H1 (cell line): ENCODE results near the gene INPP5A. TPM values are rescaled to one million over a fixed set of nuclear protein-coding genes. Genes with fewer than 3 reads are reported as not detected.

Experiments
- CTCF ChIA-PET: fragments of 300-600 bp; sonication (Branson Sonifier 250); formaldehyde crosslinking; loops from one replicate; lab custom pipeline; 2021; ENCODE audit not compliant: partially characterized antibody; lab: Charles Lee
- POLR2A ChIA-PET: fragments of 300-600 bp; sonication (Branson Sonifier 250); formaldehyde crosslinking; loops from one replicate; lab custom pipeline; 2021; ENCODE audit warnings: inconsistent platforms; ENCODE audit not compliant: partially characterized antibody; lab: Charles Lee
- DNase-seq, 2 experiments: peaks; one replicate each; pipeline versions ENCODE4 v3.0.0 to v3.0.0-alpha.2; 2010 to 2022; ENCODE audit warnings: low spot score in 2 of 2, low read depth in 1 of 2, mixed read lengths in 1 of 2
- FAIRE-seq: peaks from 2 replicates; lab custom pipeline; 2011; peaks lifted over from hg19 to GRCh38; lab: Jason Lieb, UNC
- H2AFZ ChIP-seq: 2 replicates; pipeline ENCODE4 v1.8.1; 2012; ENCODE audit warnings: low read length, inconsistent platforms
- H2AK5ac ChIP-seq: 2 replicates; pipeline ENCODE4 v1.6.1; 2013; ENCODE audit warnings: low read depth, low read length
- H2BK120ac ChIP-seq: replicated peaks from 2 replicates; pipeline ENCODE3; 2013; ENCODE audit warnings: low read depth, low read length, inconsistent platforms
- H2BK12ac ChIP-seq: 2 replicates; pipeline ENCODE4 v1.6.1; 2013; ENCODE audit warnings: low read depth, low read length
- H2BK15ac ChIP-seq: 2 replicates; pipeline ENCODE4 v1.6.1; 2013; ENCODE audit warnings: low read length
- H2BK20ac ChIP-seq: 2 replicates; pipeline ENCODE4 v1.6.1; 2013; ENCODE audit warnings: low read length
- H2BK5ac ChIP-seq: 2 replicates; pipeline ENCODE4 v1.6.1; 2013; ENCODE audit warnings: low read depth, low read length
- H3K14ac ChIP-seq: 2 replicates; pipeline ENCODE4 v1.6.1; 2013; ENCODE audit warnings: inconsistent platforms; ENCODE audit not compliant: insufficient read length
- H3K18ac ChIP-seq: 2 replicates; pipeline ENCODE4 v1.6.1; 2013; ENCODE audit warnings: low read length; ENCODE audit errors: extremely low read depth
- H3K23ac ChIP-seq: 2 replicates; pipeline ENCODE4 v1.6.1; 2013; ENCODE audit warnings: inconsistent platforms; ENCODE audit not compliant: insufficient read length
- H3K23me2 ChIP-seq: 2 replicates; pipeline ENCODE4 v1.6.1; 2013; ENCODE audit warnings: low read depth, low read length
- H3K27ac ChIP-seq: 2 replicates; pipeline ENCODE4 v1.6.1; 2011; ENCODE audit warnings: low read depth, low read length, inconsistent platforms
- H3K27me3 ChIP-seq, 4 experiments: replicated peaks in 1 of 4; 1 replicate in 1 of 4; 2 replicates in 3 of 4; pipeline versions ENCODE4 v1.6.1 to v1.8.1; 2011 to 2013; ENCODE audit warnings: low read length in 3 of 4, mild to moderate bottlenecking in 3 of 4, inconsistent platforms in 2 of 4, mixed read lengths in 2 of 4, moderate library complexity in 1 of 4; ENCODE audit not compliant: control insufficient read depth in 3 of 4, insufficient read depth in 3 of 4; ENCODE audit errors: extremely low read depth in 1 of 4
- H3K36me3 ChIP-seq, 4 experiments: 2 replicates each; pipeline versions ENCODE4 v1.6.1 to v1.8.1; 2011 to 2013; ENCODE audit warnings: mild to moderate bottlenecking in 4 of 4, low read length in 3 of 4, moderate library complexity in 2 of 4, control low read depth in 1 of 4, inconsistent platforms in 1 of 4; ENCODE audit not compliant: insufficient read depth in 4 of 4, control insufficient read depth in 2 of 4
- H3K4ac ChIP-seq: replicated peaks from 2 replicates; pipeline ENCODE3; 2013; ENCODE audit warnings: low read length, low read depth, mixed read lengths, inconsistent platforms; ENCODE audit not compliant: insufficient read length
- H3K4me1 ChIP-seq, 4 experiments: replicated peaks in 1 of 4; 1 replicate in 1 of 4; 2 replicates in 3 of 4; pipeline versions ENCODE4 v1.6.1 to v1.8.1; 2011 to 2013; ENCODE audit warnings: low read length in 3 of 4, inconsistent platforms in 2 of 4, mixed read lengths in 1 of 4; ENCODE audit not compliant: insufficient read depth in 4 of 4, control insufficient read depth in 3 of 4
- H3K4me2 ChIP-seq, 2 experiments: 2 replicates each; pipeline versions ENCODE4 v1.6.1 to v1.8.1; 2011 to 2013; ENCODE audit warnings: low read depth in 2 of 2, low read length in 2 of 2, control low read depth in 1 of 2, inconsistent platforms in 1 of 2, mild to moderate bottlenecking in 1 of 2; ENCODE audit not compliant: insufficient read depth in 1 of 2
- H3K4me3 ChIP-seq, 4 experiments: fragments of 200-600, 300-600 bp in 1 of 4; sonication (generic), shearing (Covaris generic), sonication (Bioruptor Twin) in 1 of 4; 2 replicates each; pipeline versions ENCODE4 v1.5.1 to v1.8.1; 2011 to 2016; ENCODE audit warnings: low read length in 4 of 4, low read depth in 3 of 4, control low read depth in 2 of 4, inconsistent platforms in 2 of 4, mild to moderate bottlenecking in 2 of 4, mixed read lengths in 1 of 4, moderate library complexity in 1 of 4; ENCODE audit not compliant: insufficient read depth in 2 of 4; ENCODE audit errors: extremely low read depth in 1 of 4
- H3K56ac ChIP-seq: replicated peaks from 2 replicates; pipeline ENCODE3; 2013; ENCODE audit warnings: low read depth, mild to moderate bottlenecking, mixed read lengths, low read length, inconsistent platforms; ENCODE audit not compliant: insufficient read length
- H3K79me1 ChIP-seq: 2 replicates; pipeline ENCODE4 v1.6.1; 2013; ENCODE audit warnings: low read depth, low read length, control low read depth
- H3K79me2 ChIP-seq, 2 experiments: 2 replicates each; pipeline versions ENCODE4 v1.6.1 to v1.8.1; 2012 to 2013; ENCODE audit warnings: low read length in 2 of 2, mild to moderate bottlenecking in 2 of 2, inconsistent platforms in 1 of 2; ENCODE audit not compliant: insufficient read depth in 2 of 2, control insufficient read depth in 1 of 2
- H3K9ac ChIP-seq, 4 experiments: replicated peaks in 1 of 4; 1 replicate in 1 of 4; 2 replicates in 3 of 4; pipeline versions ENCODE4 v1.6.1 to v1.8.1; 2011 to 2013; ENCODE audit warnings: low read depth in 3 of 4, low read length in 3 of 4, control low read depth in 2 of 4, mild to moderate bottlenecking in 2 of 4, moderate library complexity in 2 of 4, inconsistent platforms in 1 of 4; ENCODE audit errors: extremely low read depth in 1 of 4
- H3K9me3 ChIP-seq, 2 experiments: 2 replicates each; pipeline versions ENCODE4 v1.6.1 to v1.8.1; 2012 to 2013; ENCODE audit warnings: mild to moderate bottlenecking in 2 of 2, moderate library complexity in 2 of 2, control low read depth in 1 of 2, inconsistent platforms in 1 of 2, low read depth in 1 of 2, low read length in 1 of 2, mixed read lengths in 1 of 2; ENCODE audit not compliant: insufficient read depth in 2 of 2
- H4K20me1 ChIP-seq, 2 experiments: replicated peaks in 1 of 2; 2 replicates each; pipeline versions ENCODE3 to v1.8.1; 2011 to 2013; ENCODE audit warnings: inconsistent platforms in 2 of 2, low read length in 2 of 2, mild to moderate bottlenecking in 1 of 2; ENCODE audit not compliant: insufficient read depth in 2 of 2, control insufficient read depth in 1 of 2
- H4K5ac ChIP-seq: 2 replicates; pipeline ENCODE4 v1.6.1; 2013; ENCODE audit warnings: low read length, low read depth, mixed read lengths, inconsistent platforms; ENCODE audit not compliant: insufficient read length
- H4K8ac ChIP-seq: 2 replicates; pipeline ENCODE4 v1.8.0; 2013; ENCODE audit warnings: mild to moderate bottlenecking, moderate library complexity, low read length, inconsistent platforms; ENCODE audit not compliant: insufficient read depth; ENCODE audit errors: extremely low read depth
- H4K91ac ChIP-seq: replicated peaks from 2 replicates; pipeline ENCODE3; 2013; ENCODE audit warnings: low read length, mixed read lengths, inconsistent platforms; ENCODE audit not compliant: insufficient read length
- ATF2 ChIP-seq: IDR thresholded peaks from 2 replicates; pipeline ENCODE4 v1.6.1; 2012; ENCODE audit warnings: low read length, inconsistent platforms
- BACH1 ChIP-seq: IDR thresholded peaks from 2 replicates; pipeline ENCODE4 v1.6.1; 2012; ENCODE audit warnings: low read length, improper control_type of control experiment
- CTCF ChIP-seq, 3 experiments: IDR thresholded peaks; 1 replicate in 2 of 3; 2 replicates in 1 of 3; pipeline versions ENCODE4 v1.5.1 to v1.6.1; 2011; ENCODE audit warnings: low read length in 3 of 3, mild to moderate bottlenecking in 3 of 3, inconsistent platforms in 2 of 3, low read depth in 1 of 3, moderate library complexity in 1 of 3; ENCODE audit not compliant: insufficient read depth in 1 of 3; ENCODE audit errors: control extremely low read depth in 1 of 3
- HDAC2 ChIP-seq, 2 experiments: fragments of 300-600 bp in 1 of 2; sonication (generic) in 1 of 2; IDR thresholded peaks; 2 replicates each; pipeline ENCODE4 v1.6.1; 2011 to 2012; ENCODE audit warnings: low read depth in 2 of 2, low read length in 2 of 2, mild to moderate bottlenecking in 2 of 2, moderate library complexity in 2 of 2, borderline replicate concordance in 1 of 2, inconsistent platforms in 1 of 2
- KDM4A ChIP-seq: IDR thresholded peaks from one replicate; pipeline ENCODE4 v1.7.1; 2012; ENCODE audit warnings: low read depth, mild to moderate bottlenecking, moderate library complexity, low read length, inconsistent platforms; ENCODE audit not compliant: severe bottlenecking
- POLR2A ChIP-seq, 2 experiments: IDR thresholded peaks; 1 replicate in 1 of 2; 2 replicates in 1 of 2; pipeline ENCODE4 v1.6.1; 2011; ENCODE audit warnings: low read depth in 2 of 2, low read length in 2 of 2, mild to moderate bottlenecking in 2 of 2; ENCODE audit errors: control extremely low read depth in 1 of 2
- RXRA ChIP-seq: IDR thresholded peaks from 2 replicates; pipeline ENCODE4 v1.6.1; 2011; ENCODE audit warnings: low read depth, mild to moderate bottlenecking, low read length, moderate library complexity; ENCODE audit not compliant: insufficient read depth
- SAP30 ChIP-seq: fragments of 300-600 bp; sonication (generic); IDR thresholded peaks from 2 replicates; pipeline ENCODE4 v1.7.1; 2012; ENCODE audit warnings: low read length, moderate library complexity, mild to moderate bottlenecking, inconsistent platforms; ENCODE audit not compliant: insufficient read depth, insufficient replicate concordance
- SP4 ChIP-seq: IDR thresholded peaks from 2 replicates; pipeline ENCODE4 v1.6.1; 2012; ENCODE audit warnings: low read length, inconsistent platforms
- WGBS, 2 experiments: shearing (Covaris generic) in 1 of 2; methylation state at CpG; one replicate each; pipeline versions ENCODE4 v1.1.6 to v1.1.7; 2013 to 2015; ENCODE audit warnings: low lambda C conversion rate in 2 of 2, mixed read lengths in 2 of 2, inconsistent platforms in 1 of 2, low coverage in 1 of 2, missing lambda C conversion rate in 1 of 2; ENCODE audit not compliant: insufficient replicate concordance in 2 of 2, insufficient coverage in 1 of 2, insufficient read length in 1 of 2; ENCODE audit errors: extremely low coverage in 1 of 2, missing lambda C conversion rate in 1 of 2; 5-methylcytosine and 5-hydroxymethylcytosine counted together
- polyA plus RNA-seq, 7 experiments: library from polyadenylated mRNA; depleted of rRNA in 3 of 7; stranded (reverse) in 5 of 7; unstranded in 2 of 7; fragments of >200 nt in 5 of 7; fragments of 200-250 nt in 2 of 7; gene quantifications; 1 replicate in 5 of 7; 2 replicates in 1 of 7; 4 replicates in 1 of 7; pipeline versions ENCODE4 v1.2.1 to v1.2.3, GENCODE V29; 2011 to 2013; ENCODE audit warnings: missing spikeins in 2 of 7, mixed read lengths in 2 of 7
- total RNA-seq: library from RNA; stranded (reverse); fragmentation: NEBNext Ultra II Directional; extraction: Animal tissue kit (Norgen Biotek cat#: 25700); gene quantifications from 2 replicates; pipeline ENCODE4 v1.2.1, GENCODE V29; 2021

Gene INPP5A
- total and polyA plus RNA-seq, 2 of the 8 experiments (the other 6 are each of a cell fraction or from before 2014, with no cell fraction given): 19.7 to 27.5 TPM

DNA sequence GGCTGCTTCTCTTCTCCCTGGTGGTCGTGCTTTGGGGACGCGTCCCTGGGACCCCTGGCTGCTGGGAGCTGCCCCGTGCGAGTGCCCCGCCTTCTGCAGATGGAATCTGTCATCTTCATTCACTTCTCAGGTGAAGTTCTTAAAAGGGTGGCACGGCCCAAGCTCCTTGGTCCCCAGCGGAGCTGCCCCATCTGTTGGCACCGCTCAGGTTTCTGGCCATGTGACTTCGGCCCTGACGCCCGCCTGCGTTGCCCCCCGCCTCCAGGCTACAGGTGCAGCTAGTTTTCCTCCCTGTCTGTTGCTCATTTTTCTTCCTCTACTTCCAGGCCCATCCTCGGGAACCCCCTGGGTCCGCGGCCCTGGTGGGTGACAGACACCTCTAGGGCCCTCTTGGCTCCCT, 255.2 kb downstream of the INPP5A start:
- no peak overlapping the region for H3K4me2 ChIP-seq
- H2BK20ac ChIP-seq: no peak overlapping the region
- no peak overlapping the region for H3K23ac ChIP-seq
- H2BK12ac ChIP-seq: no peak overlapping the region
- no peak overlapping the region for H4K91ac ChIP-seq
- peaks cover 3% of the 10 kb centered on the region; the same call in 1 of the 2 replicates for H3K23me2 ChIP-seq
- no peak overlapping the region for H4K5ac ChIP-seq
- no peak overlapping the region for H3K9ac ChIP-seq
- H2BK15ac ChIP-seq: no peak overlapping the region
- H3K36me3 ChIP-seq: peaks cover 0 to 8% (median 0%) of the 10 kb centered on the region in 4 experiments; a peak in 1 of 8 replicates
- 94% methylated on average over 15 of the region's 17 CpGs; no CpG with 5 or more reads in 1 of the 2 experiments for WGBS, 2 experiments
- no peak for FAIRE-seq
- H3K14ac ChIP-seq: no peak overlapping the region
- no peak overlapping the region for H4K8ac ChIP-seq
- H3K27me3 ChIP-seq: peaks cover 26 to 32% (median 32%) of the 10 kb centered on the region in 4 experiments
- H3K4ac ChIP-seq: no peak overlapping the region
- H3K9me3 ChIP-seq: no peaks in the 10 kb centered on the region
- H3K27ac ChIP-seq: no peak overlapping the region
- H2BK120ac ChIP-seq: no peak overlapping the region
- H3K79me1 ChIP-seq: no peaks in the 10 kb centered on the region
- H3K18ac ChIP-seq: no peak overlapping the region
- H3K4me1 ChIP-seq: peaks cover 0 to 3% (median under 1%) of the 10 kb centered on the region in 4 experiments; a peak in 4 of 7 replicates
- ChIA-PET CTCF (interaction anchor here (0.7 to 1.7 kb wide), 9 partner anchors 9 to 146 kb away, joined by 3 to 6 read pairs (median 4); no protein-coding TSS in a partner anchor), POLR2A (no interaction called here)
- H3K56ac ChIP-seq: no peak overlapping the region
- no peak overlapping the region for H2AK5ac ChIP-seq
- no peak for DNase-seq
- no peak overlapping the region for H3K4me3 ChIP-seq
- no peak overlapping the region for H2AFZ ChIP-seq
- peaks cover 0 to 4% of the 10 kb centered on the region in 2 experiments for H4K20me1 ChIP-seq
- no peak overlapping the region for H2BK5ac ChIP-seq
- no peaks in the 10 kb centered on the region for H3K79me2 ChIP-seq
- TF ChIP-seq BACH1 (no peak), RXRA (no peak), POLR2A (IDR thresholded peaks at IDR 0.05; ENCODE audit: control extremely low read depth in 1 of 2, low read depth in 2 of 2, low read length in 2 of 2) (no peak), SAP30 (no peak), HDAC2 (IDR thresholded peaks at IDR 0.05; ENCODE audit: borderline replicate concordance in 1 of 2, low read depth in 2 of 2, low read length in 2 of 2) (no peak), CTCF (IDR thresholded peaks at IDR 0.05; ENCODE audit: control extremely low read depth in 1 of 3, insufficient read depth in 1 of 3, low read depth in 1 of 3, low read length in 3 of 3) (no peak), SP4 (no peak), ATF2 (no peak), KDM4A (no peak)
